ENCODE results near the gene ZNF268.
"Not testable (repeated sequence)": the region's sequence is repeated elsewhere in the genome, so short reads cannot be mapped to it uniquely, and the experiment has no call there.

Gene ZNF268

GRCh38 chr12:133227281-133227852, 46.1 kb downstream of the ZNF268 start:
- DNase-seq (ENCODE audit: low read depth in 2 of 2), result no peak

- DNase-seq (ENCODE audit: low read depth in 2 of 2), result no peak
These were observed 49.7 kb downstream of the ZNF268 start for GRCh38 chr12:133231001-133231400.

- no peak for DNase-seq (ENCODE audit: low read depth in 2 of 2)
These were observed 51.7 kb downstream of the ZNF268 start for GRCh38 chr12:133233006-133233405.

- DNase-seq (ENCODE audit: low read depth in 2 of 2), result no peak
These were observed 52.8 kb downstream of the ZNF268 start for GRCh38 chr12:133233993-133234564.

GRCh38 chr12:133234971-133235370, 53.7 kb downstream of the ZNF268 start:
- no peak for DNase-seq (ENCODE audit: low read depth in 2 of 2)

- no peak for DNase-seq (ENCODE audit: low read depth in 2 of 2)
These were observed 54.3 kb downstream of the ZNF268 start, which contains the start of gene ANHX for GRCh38 chr12:133235401-133236112. Gene ANHX, minus strand, starts transcription at chr12:133235877. Its CDS starts 1,521 bp downstream, at chr12:133234356.

GRCh38 chr12:133236144-133236543, 54.8 kb downstream of the ZNF268 start:
- no peak for DNase-seq (ENCODE audit: low read depth in 2 of 2)

GRCh38 chr12:133236556-133236955, 55.3 kb downstream of the ZNF268 start:
- DNase-seq (ENCODE audit: low read depth in 2 of 2), result no peak

- DNase-seq (ENCODE audit: low read depth in 2 of 2), result no peak
These were observed 70.4 kb downstream of the ZNF268 start for GRCh38 chr12:133251732-133252131.

GRCh38 chr12:133255833-133256232, 74.5 kb downstream of the ZNF268 start:
- not testable (repeated sequence) for DNase-seq (ENCODE audit: low read depth in 2 of 2)

GRCh38 chr12:133256321-133256720, 75.0 kb downstream of the ZNF268 start:
- no peak for DNase-seq (ENCODE audit: low read depth in 2 of 2)

GRCh38 chr12:133264173-133264572, 82.9 kb downstream of the ZNF268 start:
- no peak for DNase-seq (ENCODE audit: low read depth in 2 of 2)
